Central memory CD4-positive, alpha-beta T cell (primary cell): ENCODE data around the gene MOB3B.

Source experiments
- DNase-seq: peaks from one replicate; pipeline ENCODE4 v3.0.0; 2022

Gene MOB3B

DNA sequence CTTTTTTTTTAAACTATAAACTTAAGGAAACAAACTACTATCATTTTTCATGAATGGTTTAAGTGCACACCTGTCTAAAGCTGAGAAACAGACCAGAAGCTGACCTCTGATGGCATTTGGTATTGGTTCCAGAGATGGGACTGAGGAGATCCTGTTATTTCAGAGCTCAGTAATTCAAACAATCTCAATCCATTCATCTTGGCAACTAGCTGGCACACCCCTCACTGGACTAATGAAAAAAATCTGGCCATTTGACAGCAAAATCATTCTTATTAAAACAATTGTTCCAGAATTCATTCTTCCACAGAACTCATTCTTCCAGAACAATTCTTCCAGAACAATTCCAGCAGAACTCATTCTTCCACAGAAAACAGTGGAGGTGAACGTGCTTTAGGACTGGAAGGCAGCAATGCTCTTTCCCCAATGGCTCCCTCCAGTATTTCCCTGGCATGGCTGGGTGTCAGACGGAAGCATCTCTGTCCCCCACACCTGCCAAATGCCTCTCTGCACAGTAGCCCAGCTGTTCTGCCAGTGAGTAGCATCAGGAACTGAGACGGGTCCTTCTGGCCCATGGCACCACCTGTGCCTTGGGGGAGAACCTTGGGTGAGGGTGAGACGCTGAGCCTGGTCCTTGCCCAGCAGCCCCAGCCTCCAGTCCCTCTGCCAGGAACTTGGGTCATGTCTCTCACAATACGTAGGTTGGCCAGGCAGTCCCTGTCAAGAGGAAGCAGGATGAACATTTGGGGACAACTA is 145.2 kb downstream of the MOB3B start:
- no peak for DNase-seq

GRCh38 chr9:27383524-27383923 is 146.1 kb downstream of the MOB3B start:
- no peak for DNase-seq

DNA sequence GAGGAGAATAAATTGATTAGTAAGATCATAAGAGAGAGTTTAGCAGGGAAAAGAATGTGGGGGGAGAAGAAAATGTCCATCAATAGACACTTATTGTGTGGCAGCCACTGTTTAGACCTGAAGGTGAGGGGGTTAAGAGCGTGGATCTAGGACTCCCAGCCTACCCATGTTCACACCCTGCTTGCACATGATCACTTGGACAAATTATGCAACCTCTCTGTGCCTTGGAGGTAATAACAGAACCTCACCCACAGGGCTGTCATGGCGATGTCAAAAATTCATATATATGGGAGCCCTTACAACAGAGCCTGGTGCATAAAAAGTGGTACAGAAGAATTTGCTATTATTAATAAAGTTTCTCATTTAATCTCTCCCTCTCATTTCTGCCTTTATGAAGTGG is 146.6 kb downstream of the MOB3B start:
- no peak for DNase-seq

DNA sequence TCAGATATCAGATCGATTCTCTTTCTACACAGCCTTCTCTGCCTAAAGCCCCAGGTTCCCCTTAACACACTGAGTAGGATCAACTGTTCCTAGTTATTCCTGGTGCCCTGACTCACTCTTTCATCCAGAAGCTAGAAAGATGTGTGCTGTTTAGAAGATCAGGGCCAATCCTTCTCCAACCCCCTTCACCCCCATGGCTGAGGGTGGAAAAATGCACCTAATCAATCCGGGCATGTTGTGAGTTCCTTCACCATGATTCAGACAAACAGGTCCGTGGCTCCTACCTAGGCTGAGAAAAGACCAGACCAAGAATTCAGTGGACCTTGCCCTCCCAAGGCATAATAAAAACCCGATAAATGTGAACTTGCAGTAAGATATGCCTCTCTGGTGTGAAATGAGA is 147.3 kb downstream of the MOB3B start:
- no peak for DNase-seq

DNA sequence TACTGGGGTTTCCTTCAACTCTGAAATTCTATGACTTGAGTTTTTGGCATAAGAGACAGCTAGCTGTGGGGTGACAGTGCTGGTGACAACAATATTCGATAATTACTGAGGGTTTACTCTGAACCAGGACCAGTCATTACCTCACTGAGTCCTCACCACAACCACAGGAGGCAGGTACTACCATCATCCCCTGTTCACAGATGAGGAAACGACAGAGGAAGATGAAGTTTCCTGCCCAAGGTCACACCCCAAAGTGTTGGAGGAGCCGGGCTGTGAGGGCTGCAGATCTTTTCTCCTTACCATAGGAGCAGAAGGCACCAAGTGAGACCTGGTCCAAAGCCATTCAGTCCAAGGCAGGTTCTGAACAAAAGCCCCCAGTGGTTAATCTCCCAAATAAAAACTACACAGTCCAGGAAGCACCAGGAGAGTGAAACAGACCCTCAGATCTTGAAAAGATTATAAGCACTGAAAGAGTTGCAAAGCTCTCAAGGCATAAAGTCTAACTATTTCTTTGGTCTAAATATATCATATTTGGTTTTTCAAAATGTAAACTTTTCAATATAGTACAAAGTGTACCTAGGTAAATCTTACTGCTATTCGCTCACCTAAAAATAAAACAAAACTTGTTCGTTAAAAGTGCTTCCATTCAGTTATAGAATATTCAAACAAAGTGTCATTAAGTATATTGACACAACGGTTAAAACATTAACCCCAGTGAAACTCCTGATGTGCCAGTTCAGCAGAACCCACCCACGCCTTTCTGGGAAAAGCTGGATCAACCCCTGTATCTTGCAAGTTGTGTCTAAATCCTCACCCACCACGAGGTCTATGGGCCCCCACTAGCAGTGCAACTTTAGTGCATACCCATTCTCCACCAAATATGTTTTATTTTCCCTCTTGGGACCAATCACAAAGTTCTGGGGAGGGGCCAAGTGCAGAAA is 150.0 kb downstream of the MOB3B start:
- no peak for DNase-seq

DNA sequence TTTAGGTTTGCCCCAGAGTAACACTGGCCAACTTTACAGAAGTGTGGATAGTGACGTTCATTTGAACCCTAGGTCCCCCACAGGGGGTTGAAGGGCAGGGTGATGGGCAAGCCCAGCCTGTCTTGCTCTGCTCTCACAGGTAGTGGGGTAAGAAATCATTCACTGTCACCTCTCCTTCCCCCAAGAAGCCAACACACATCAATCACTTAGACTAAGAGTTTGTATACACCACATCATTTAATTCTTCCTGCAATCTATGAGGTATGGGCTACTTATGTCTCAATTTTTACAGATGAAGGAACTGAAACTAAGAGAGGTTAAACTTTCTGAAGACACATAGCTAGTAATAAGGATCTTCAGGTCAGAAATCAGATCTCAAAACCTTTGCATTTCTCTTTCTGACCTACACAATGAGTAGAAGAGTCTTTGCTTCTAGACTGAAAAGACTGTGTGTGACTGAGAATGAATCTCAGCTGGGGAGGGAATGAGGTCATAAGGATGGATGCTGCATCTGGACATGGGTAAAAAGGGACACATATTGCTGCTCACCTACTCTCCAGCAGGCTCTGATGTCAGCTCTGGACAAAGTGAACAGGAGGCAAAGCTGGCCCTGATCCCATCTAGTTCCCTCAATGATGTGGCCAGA is 151.7 kb downstream of the MOB3B start:
- DNase-seq = no peak

GRCh38 chr9:27377147-27377807 is 152.3 kb downstream of the MOB3B start:
- DNase-seq = no peak

- no peak for DNase-seq
Observed at GRCh38 chr9:27373851-27374250, 155.8 kb downstream of the MOB3B start.

- no peak for DNase-seq
Observed at GRCh38 chr9:27372615-27373014, 157.0 kb downstream of the MOB3B start.

DNA sequence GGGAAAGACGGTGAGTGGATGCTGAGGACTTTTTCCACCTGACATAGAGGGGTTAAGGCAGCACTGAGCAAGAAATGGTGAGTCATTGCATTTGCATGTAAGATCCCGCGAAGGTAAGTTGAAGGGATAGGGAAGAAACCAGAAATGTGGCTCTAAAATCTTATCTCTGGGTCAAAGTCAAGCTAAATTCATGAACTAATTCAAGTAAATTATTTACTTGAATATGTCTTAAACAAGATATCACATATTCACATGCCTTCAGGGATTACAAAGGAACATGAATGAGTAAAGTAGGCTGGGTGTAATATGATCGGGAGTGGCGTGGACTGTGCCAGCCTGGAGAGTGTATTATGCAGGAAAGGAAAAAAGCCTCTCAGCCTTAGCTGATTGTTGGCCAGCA is 158.2 kb downstream of the MOB3B start:
- DNase-seq = no peak

GRCh38 chr9:27369591-27369990 is 160.0 kb downstream of the MOB3B start:
- DNase-seq = no peak

GRCh38 chr9:27368316-27368985 is 161.2 kb downstream of the MOB3B start:
- DNase-seq = no peak

DNA sequence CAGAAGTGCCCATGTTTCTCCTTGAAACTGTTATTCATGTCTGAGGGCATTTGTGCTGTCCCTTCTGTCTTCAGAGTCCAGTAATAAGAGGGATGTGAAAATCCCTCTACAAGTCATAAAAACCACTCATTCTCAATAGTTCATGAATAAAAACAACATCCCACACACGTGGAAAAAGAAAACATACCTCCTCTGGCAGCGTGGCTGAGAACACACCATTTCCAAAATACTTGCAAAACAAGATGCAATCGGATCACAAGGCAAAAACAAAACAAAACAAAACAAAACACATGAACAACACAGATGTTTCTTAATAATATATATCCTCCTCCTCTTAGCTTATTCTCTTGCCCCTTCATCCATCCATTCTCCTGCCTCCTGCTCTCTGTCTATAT is 161.7 kb downstream of the MOB3B start:
- no peak for DNase-seq

GRCh38 chr9:27367175-27367798 is 162.3 kb downstream of the MOB3B start:
- DNase-seq = no peak

GRCh38 chr9:27365707-27366376 is 163.8 kb downstream of the MOB3B start:
- no peak for DNase-seq

DNA sequence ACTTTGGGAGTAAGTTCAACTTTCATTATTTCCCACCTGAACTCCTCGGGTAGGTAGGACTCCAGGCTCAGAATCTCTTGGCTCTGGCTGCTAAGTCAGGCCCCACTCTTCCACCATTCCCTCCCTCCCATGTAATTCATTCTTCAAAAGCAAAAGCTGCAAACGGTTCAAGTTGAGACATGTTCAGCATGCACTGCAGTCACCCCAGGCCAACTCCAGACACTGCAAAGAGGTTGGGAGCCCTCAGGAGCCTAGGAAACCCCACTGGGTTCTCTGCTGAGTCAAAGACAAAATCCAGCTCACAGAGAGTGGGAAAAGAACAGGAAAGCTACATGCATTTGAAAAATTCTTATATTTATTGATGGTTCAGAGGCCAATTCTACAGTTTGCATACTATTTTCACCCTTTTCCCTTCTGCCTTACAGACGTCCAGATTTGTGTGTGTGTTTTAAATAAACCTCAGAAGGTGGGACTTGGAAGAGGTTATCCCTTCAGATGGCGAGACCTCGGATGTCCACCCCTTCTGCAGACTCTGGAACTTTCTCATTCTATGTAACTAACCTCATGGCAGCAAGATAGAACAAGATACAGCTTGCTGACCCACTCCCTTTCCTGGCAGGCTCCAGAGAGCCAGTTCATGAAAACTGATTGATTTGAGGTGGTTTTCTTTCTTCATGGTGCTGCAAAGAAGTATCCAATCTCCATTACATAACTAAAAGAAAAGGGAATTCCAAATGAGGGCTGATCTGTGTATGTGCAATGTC is 167.0 kb downstream of the MOB3B start:
- DNase-seq = no peak

GRCh38 chr9:27361492-27361891 is 168.1 kb downstream of the MOB3B start:
- DNase-seq = no peak

DNA sequence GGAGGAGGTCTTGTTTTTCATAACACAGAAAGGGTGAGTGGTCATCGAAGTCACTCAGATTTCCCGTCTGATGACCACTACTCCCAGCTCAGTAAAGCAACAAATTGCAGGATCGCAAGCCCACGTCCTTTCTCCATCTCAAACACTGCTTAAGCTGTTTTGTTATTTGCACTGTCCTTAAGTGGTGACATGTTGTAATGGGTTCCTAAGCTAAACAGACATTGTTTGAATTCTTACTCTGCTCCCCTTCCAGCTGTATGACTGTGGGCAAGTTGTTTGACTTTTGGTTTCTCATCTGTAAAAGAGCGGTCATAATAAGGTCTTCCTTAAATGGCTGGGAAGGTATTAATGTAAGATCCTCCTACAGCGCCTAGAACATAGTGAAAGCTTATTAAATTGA is 169.9 kb downstream of the MOB3B start:
- no peak for DNase-seq

DNA sequence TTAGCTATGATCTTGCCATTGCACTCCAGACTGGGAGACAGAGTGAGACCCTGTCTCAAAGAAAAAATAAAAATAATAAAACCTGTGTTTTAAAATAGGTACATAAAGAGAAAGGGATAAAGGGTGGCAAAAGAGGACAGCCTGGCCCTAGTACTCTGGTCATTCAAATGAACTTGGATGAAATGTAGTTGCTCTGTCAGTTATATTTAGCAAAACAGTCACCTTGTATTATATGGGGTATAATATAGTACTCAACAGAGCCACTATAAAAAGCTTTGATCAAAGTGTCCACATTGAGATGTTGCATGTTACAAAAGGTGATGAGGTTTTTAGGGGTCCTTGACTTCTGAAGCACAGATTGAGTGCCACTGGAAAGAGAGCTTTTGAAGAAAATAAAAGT is 171.6 kb downstream of the MOB3B start:
- no peak for DNase-seq

DNA sequence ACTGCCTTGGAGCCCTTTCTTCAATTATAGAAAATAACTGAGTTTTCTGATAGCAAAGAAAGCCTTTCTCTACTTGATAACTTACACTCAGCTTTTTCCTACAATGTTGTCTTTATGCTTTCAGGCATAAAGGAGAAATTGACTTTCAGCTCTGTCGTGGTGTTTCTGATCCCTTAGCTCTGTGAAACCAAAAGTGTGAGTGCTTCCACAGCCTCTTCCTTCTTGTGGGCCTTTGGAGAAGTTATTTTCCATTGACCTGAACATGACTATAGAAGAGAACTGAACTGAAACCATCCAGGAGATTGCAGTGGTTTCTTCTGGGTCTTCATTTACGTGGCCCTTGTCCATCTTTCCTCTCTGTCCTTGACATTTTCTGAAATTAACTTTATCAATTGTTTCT is 173.2 kb downstream of the MOB3B start:
- no peak for DNase-seq

GRCh38 chr9:27355166-27355565 is 174.4 kb downstream of the MOB3B start:
- DNase-seq = no peak
